H1 (cell line): Measurements from ENCODE around the gene GTPBP10. TPM values are rescaled to one million over a fixed set of nuclear protein-coding genes. Genes with fewer than 3 reads are reported as not detected.

Experiments
- CTCF ChIA-PET: fragments of 300-600 bp; sonication (Branson Sonifier 250); formaldehyde crosslinking; loops from one replicate; lab custom pipeline; 2021; ENCODE audit not compliant: partially characterized antibody; lab: Charles Lee
- POLR2A ChIA-PET: fragments of 300-600 bp; sonication (Branson Sonifier 250); formaldehyde crosslinking; loops from one replicate; lab custom pipeline; 2021; ENCODE audit warnings: inconsistent platforms; ENCODE audit not compliant: partially characterized antibody; lab: Charles Lee
- DNase-seq, 2 experiments: peaks; one replicate each; pipeline versions ENCODE4 v3.0.0 to v3.0.0-alpha.2; 2010 to 2022; ENCODE audit warnings: low spot score in 2 of 2, low read depth in 1 of 2, mixed read lengths in 1 of 2
- FAIRE-seq: peaks from 2 replicates; lab custom pipeline; 2011; peaks lifted over from hg19 to GRCh38; lab: Jason Lieb, UNC
- H2AFZ ChIP-seq: 2 replicates; pipeline ENCODE4 v1.8.1; 2012; ENCODE audit warnings: low read length, inconsistent platforms
- H2AK5ac ChIP-seq: 2 replicates; pipeline ENCODE4 v1.6.1; 2013; ENCODE audit warnings: low read depth, low read length
- H2BK120ac ChIP-seq: replicated peaks from 2 replicates; pipeline ENCODE3; 2013; ENCODE audit warnings: low read depth, low read length, inconsistent platforms
- H2BK12ac ChIP-seq: 2 replicates; pipeline ENCODE4 v1.6.1; 2013; ENCODE audit warnings: low read depth, low read length
- H2BK15ac ChIP-seq: 2 replicates; pipeline ENCODE4 v1.6.1; 2013; ENCODE audit warnings: low read length
- H2BK20ac ChIP-seq: 2 replicates; pipeline ENCODE4 v1.6.1; 2013; ENCODE audit warnings: low read length
- H2BK5ac ChIP-seq: 2 replicates; pipeline ENCODE4 v1.6.1; 2013; ENCODE audit warnings: low read depth, low read length
- H3K14ac ChIP-seq: 2 replicates; pipeline ENCODE4 v1.6.1; 2013; ENCODE audit warnings: inconsistent platforms; ENCODE audit not compliant: insufficient read length
- H3K18ac ChIP-seq: 2 replicates; pipeline ENCODE4 v1.6.1; 2013; ENCODE audit warnings: low read length; ENCODE audit errors: extremely low read depth
- H3K23ac ChIP-seq: 2 replicates; pipeline ENCODE4 v1.6.1; 2013; ENCODE audit warnings: inconsistent platforms; ENCODE audit not compliant: insufficient read length
- H3K23me2 ChIP-seq: 2 replicates; pipeline ENCODE4 v1.6.1; 2013; ENCODE audit warnings: low read depth, low read length
- H3K27ac ChIP-seq: 2 replicates; pipeline ENCODE4 v1.6.1; 2011; ENCODE audit warnings: low read depth, low read length, inconsistent platforms
- H3K27me3 ChIP-seq, 4 experiments: replicated peaks in 1 of 4; 1 replicate in 1 of 4; 2 replicates in 3 of 4; pipeline versions ENCODE4 v1.6.1 to v1.8.1; 2011 to 2013; ENCODE audit warnings: low read length in 3 of 4, mild to moderate bottlenecking in 3 of 4, inconsistent platforms in 2 of 4, mixed read lengths in 2 of 4, moderate library complexity in 1 of 4; ENCODE audit not compliant: control insufficient read depth in 3 of 4, insufficient read depth in 3 of 4; ENCODE audit errors: extremely low read depth in 1 of 4
- H3K36me3 ChIP-seq, 4 experiments: 2 replicates each; pipeline versions ENCODE4 v1.6.1 to v1.8.1; 2011 to 2013; ENCODE audit warnings: mild to moderate bottlenecking in 4 of 4, low read length in 3 of 4, moderate library complexity in 2 of 4, control low read depth in 1 of 4, inconsistent platforms in 1 of 4; ENCODE audit not compliant: insufficient read depth in 4 of 4, control insufficient read depth in 2 of 4
- H3K4ac ChIP-seq: replicated peaks from 2 replicates; pipeline ENCODE3; 2013; ENCODE audit warnings: low read length, low read depth, mixed read lengths, inconsistent platforms; ENCODE audit not compliant: insufficient read length
- H3K4me1 ChIP-seq, 4 experiments: replicated peaks in 1 of 4; 1 replicate in 1 of 4; 2 replicates in 3 of 4; pipeline versions ENCODE4 v1.6.1 to v1.8.1; 2011 to 2013; ENCODE audit warnings: low read length in 3 of 4, inconsistent platforms in 2 of 4, mixed read lengths in 1 of 4; ENCODE audit not compliant: insufficient read depth in 4 of 4, control insufficient read depth in 3 of 4
- H3K4me2 ChIP-seq, 2 experiments: 2 replicates each; pipeline versions ENCODE4 v1.6.1 to v1.8.1; 2011 to 2013; ENCODE audit warnings: low read depth in 2 of 2, low read length in 2 of 2, control low read depth in 1 of 2, inconsistent platforms in 1 of 2, mild to moderate bottlenecking in 1 of 2; ENCODE audit not compliant: insufficient read depth in 1 of 2
- H3K4me3 ChIP-seq, 4 experiments: fragments of 200-600, 300-600 bp in 1 of 4; sonication (generic), shearing (Covaris generic), sonication (Bioruptor Twin) in 1 of 4; 2 replicates each; pipeline versions ENCODE4 v1.5.1 to v1.8.1; 2011 to 2016; ENCODE audit warnings: low read length in 4 of 4, low read depth in 3 of 4, control low read depth in 2 of 4, inconsistent platforms in 2 of 4, mild to moderate bottlenecking in 2 of 4, mixed read lengths in 1 of 4, moderate library complexity in 1 of 4; ENCODE audit not compliant: insufficient read depth in 2 of 4; ENCODE audit errors: extremely low read depth in 1 of 4
- H3K56ac ChIP-seq: replicated peaks from 2 replicates; pipeline ENCODE3; 2013; ENCODE audit warnings: low read depth, mild to moderate bottlenecking, mixed read lengths, low read length, inconsistent platforms; ENCODE audit not compliant: insufficient read length
- H3K79me1 ChIP-seq: 2 replicates; pipeline ENCODE4 v1.6.1; 2013; ENCODE audit warnings: low read depth, low read length, control low read depth
- H3K79me2 ChIP-seq, 2 experiments: 2 replicates each; pipeline versions ENCODE4 v1.6.1 to v1.8.1; 2012 to 2013; ENCODE audit warnings: low read length in 2 of 2, mild to moderate bottlenecking in 2 of 2, inconsistent platforms in 1 of 2; ENCODE audit not compliant: insufficient read depth in 2 of 2, control insufficient read depth in 1 of 2
- H3K9ac ChIP-seq, 4 experiments: replicated peaks in 1 of 4; 1 replicate in 1 of 4; 2 replicates in 3 of 4; pipeline versions ENCODE4 v1.6.1 to v1.8.1; 2011 to 2013; ENCODE audit warnings: low read depth in 3 of 4, low read length in 3 of 4, control low read depth in 2 of 4, mild to moderate bottlenecking in 2 of 4, moderate library complexity in 2 of 4, inconsistent platforms in 1 of 4; ENCODE audit errors: extremely low read depth in 1 of 4
- H3K9me3 ChIP-seq, 2 experiments: 2 replicates each; pipeline versions ENCODE4 v1.6.1 to v1.8.1; 2012 to 2013; ENCODE audit warnings: mild to moderate bottlenecking in 2 of 2, moderate library complexity in 2 of 2, control low read depth in 1 of 2, inconsistent platforms in 1 of 2, low read depth in 1 of 2, low read length in 1 of 2, mixed read lengths in 1 of 2; ENCODE audit not compliant: insufficient read depth in 2 of 2
- H4K20me1 ChIP-seq, 2 experiments: replicated peaks in 1 of 2; 2 replicates each; pipeline versions ENCODE3 to v1.8.1; 2011 to 2013; ENCODE audit warnings: inconsistent platforms in 2 of 2, low read length in 2 of 2, mild to moderate bottlenecking in 1 of 2; ENCODE audit not compliant: insufficient read depth in 2 of 2, control insufficient read depth in 1 of 2
- H4K5ac ChIP-seq: 2 replicates; pipeline ENCODE4 v1.6.1; 2013; ENCODE audit warnings: low read length, low read depth, mixed read lengths, inconsistent platforms; ENCODE audit not compliant: insufficient read length
- H4K8ac ChIP-seq: 2 replicates; pipeline ENCODE4 v1.8.0; 2013; ENCODE audit warnings: mild to moderate bottlenecking, moderate library complexity, low read length, inconsistent platforms; ENCODE audit not compliant: insufficient read depth; ENCODE audit errors: extremely low read depth
- H4K91ac ChIP-seq: replicated peaks from 2 replicates; pipeline ENCODE3; 2013; ENCODE audit warnings: low read length, mixed read lengths, inconsistent platforms; ENCODE audit not compliant: insufficient read length
- ATF2 ChIP-seq: IDR thresholded peaks from 2 replicates; pipeline ENCODE4 v1.6.1; 2012; ENCODE audit warnings: low read length, inconsistent platforms
- CBX5 ChIP-seq: fragments of 300-800, 300-1000 bp; sonication (generic); IDR thresholded peaks from 2 replicates; pipeline ENCODE4 v1.7.1; 2016; ENCODE audit warnings: antibody characterized with exemption, low read length, low read depth
- CHD1 ChIP-seq: IDR thresholded peaks from 2 replicates; pipeline ENCODE4 v1.6.1; 2012; ENCODE audit warnings: low read depth, low read length, improper control_type of control experiment
- CHD2 ChIP-seq: IDR thresholded peaks from 2 replicates; pipeline ENCODE4 v1.6.1; 2012; ENCODE audit warnings: low read length, improper control_type of control experiment
- CREB1 ChIP-seq: IDR thresholded peaks from 2 replicates; pipeline ENCODE4 v1.6.1; 2012; ENCODE audit warnings: inconsistent platforms
- POLR2A ChIP-seq, 2 experiments: IDR thresholded peaks; 1 replicate in 1 of 2; 2 replicates in 1 of 2; pipeline ENCODE4 v1.6.1; 2011; ENCODE audit warnings: low read depth in 2 of 2, low read length in 2 of 2, mild to moderate bottlenecking in 2 of 2; ENCODE audit errors: control extremely low read depth in 1 of 2
- RBBP5 ChIP-seq: IDR thresholded peaks from 2 replicates; pipeline ENCODE4 v1.7.1; 2012; ENCODE audit warnings: low read depth, mild to moderate bottlenecking, inconsistent platforms, low read length, moderate library complexity, borderline replicate concordance
- RFX5 ChIP-seq: IDR thresholded peaks from 2 replicates; pipeline ENCODE4 v1.6.1; 2011; ENCODE audit warnings: low read depth, low read length, improper control_type of control experiment, borderline replicate concordance
- RXRA ChIP-seq: IDR thresholded peaks from 2 replicates; pipeline ENCODE4 v1.6.1; 2011; ENCODE audit warnings: low read depth, mild to moderate bottlenecking, low read length, moderate library complexity; ENCODE audit not compliant: insufficient read depth
- SIX5 ChIP-seq: IDR thresholded peaks from 2 replicates; pipeline ENCODE4 v1.6.1; 2011; ENCODE audit warnings: mild to moderate bottlenecking, low read depth, low read length
- SP2 ChIP-seq: IDR thresholded peaks from 2 replicates; pipeline ENCODE4 v1.6.1; 2012; ENCODE audit warnings: mild to moderate bottlenecking, low read length, inconsistent platforms
- TAF1 ChIP-seq: IDR thresholded peaks from 2 replicates; pipeline ENCODE4 v1.6.1; 2011; ENCODE audit warnings: mild to moderate bottlenecking, low read depth, low read length
- TAF7 ChIP-seq: optimal IDR thresholded peaks from 2 replicates; pipeline ENCODE3; 2011; ENCODE audit warnings: low read depth, mild to moderate bottlenecking, inconsistent platforms, low read length, moderate library complexity, borderline replicate concordance
- TBP ChIP-seq: IDR thresholded peaks from 2 replicates; pipeline ENCODE4 v1.6.1; 2011; ENCODE audit warnings: low read depth, low read length, improper control_type of control experiment
- TCF12 ChIP-seq: IDR thresholded peaks from 2 replicates; pipeline ENCODE4 v1.6.1; 2011; ENCODE audit warnings: low read depth, mild to moderate bottlenecking, low read length
- WGBS, 2 experiments: shearing (Covaris generic) in 1 of 2; methylation state at CpG; one replicate each; pipeline versions ENCODE4 v1.1.6 to v1.1.7; 2013 to 2015; ENCODE audit warnings: low lambda C conversion rate in 2 of 2, mixed read lengths in 2 of 2, inconsistent platforms in 1 of 2, low coverage in 1 of 2, missing lambda C conversion rate in 1 of 2; ENCODE audit not compliant: insufficient replicate concordance in 2 of 2, insufficient coverage in 1 of 2, insufficient read length in 1 of 2; ENCODE audit errors: extremely low coverage in 1 of 2, missing lambda C conversion rate in 1 of 2; 5-methylcytosine and 5-hydroxymethylcytosine counted together
- polyA plus RNA-seq, 7 experiments: library from polyadenylated mRNA; depleted of rRNA in 3 of 7; stranded (reverse) in 5 of 7; unstranded in 2 of 7; fragments of >200 nt in 5 of 7; fragments of 200-250 nt in 2 of 7; gene quantifications; 1 replicate in 5 of 7; 2 replicates in 1 of 7; 4 replicates in 1 of 7; pipeline versions ENCODE4 v1.2.1 to v1.2.3, GENCODE V29; 2011 to 2013; ENCODE audit warnings: missing spikeins in 2 of 7, mixed read lengths in 2 of 7
- total RNA-seq: library from RNA; stranded (reverse); fragmentation: NEBNext Ultra II Directional; extraction: Animal tissue kit (Norgen Biotek cat#: 25700); gene quantifications from 2 replicates; pipeline ENCODE4 v1.2.1, GENCODE V29; 2021

The GTPBP10 gene
- total and polyA plus RNA-seq, 2 of the 8 experiments (the other 6 are each of a cell fraction or from before 2014, with no cell fraction given) = 4.4 to 21.2 TPM

DNA sequence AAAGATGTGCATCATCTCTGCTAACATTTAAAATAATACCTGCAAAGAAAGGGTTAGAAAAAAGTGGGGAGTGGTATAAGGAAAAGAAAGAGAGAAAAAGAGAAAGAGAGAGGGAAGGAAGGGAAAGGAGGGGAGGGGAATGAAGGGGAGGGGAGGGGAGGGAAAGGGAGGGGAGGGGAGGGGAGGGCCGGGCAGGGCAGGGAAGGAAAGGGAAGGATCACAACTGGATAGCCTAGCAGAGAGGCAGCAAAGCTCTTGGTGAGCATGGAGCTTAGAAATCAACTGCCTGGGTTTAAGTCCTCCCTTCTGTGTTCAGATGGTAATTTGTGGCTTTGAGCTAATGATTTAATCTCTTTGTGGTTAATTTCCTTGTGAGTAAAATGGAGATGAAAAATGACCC, 20.0 kb upstream of the GTPBP10 start:
- Histone ChIP-seq H3K56ac (no peak overlapping the region), H3K23me2 (no peaks in the 10 kb centered on the region), H4K5ac (no peak overlapping the region), H3K18ac (no peak overlapping the region), H3K4me3 (no peak overlapping the region), H3K27ac (no peak overlapping the region), H4K91ac (no peak overlapping the region), H3K4me2 (no peak overlapping the region), H3K27me3 (peaks cover 7 to 15% (median 9%) of the 10 kb centered on the region in 4 experiments), H4K8ac (no peak overlapping the region), H2BK120ac (no peak overlapping the region), H2BK15ac (no peak overlapping the region), H3K14ac (no peak overlapping the region), H3K79me1 (no peaks in the 10 kb centered on the region), H4K20me1 (no peaks in the 10 kb centered on the region), H2AK5ac (no peak overlapping the region), H2AFZ (no peak overlapping the region), H3K36me3 (no peaks in the 10 kb centered on the region), H3K23ac (no peak overlapping the region), H2BK20ac (no peak overlapping the region), H3K9me3 (no peaks in the 10 kb centered on the region), H3K4ac (no peak overlapping the region), H2BK12ac (no peak overlapping the region), H3K4me1 (no peaks in the 10 kb centered on the region), H2BK5ac (no peak overlapping the region), H3K9ac (no peak overlapping the region), H3K79me2 (no peaks in the 10 kb centered on the region)
- DNase-seq = no peak
- ChIA-PET POLR2A (no interaction called here), CTCF (interaction anchor here (1.0 to 2.1 kb wide), 3 partner anchors 14 to 23 kb away, joined by 3 to 8 read pairs (median 4); no protein-coding TSS in a partner anchor)
- no peak for FAIRE-seq
- no CpG with 5 or more reads among the region's 1 CpG for WGBS, 2 experiments
- no peak for TF ChIP-seq CBX5
- no peak for TF ChIP-seq RXRA
- no peak for TF ChIP-seq ATF2
- TF ChIP-seq TBP = no peak
- TF ChIP-seq CREB1 = no peak
- no peak for TF ChIP-seq SP2
- no peak for TF ChIP-seq TCF12
- no peak for TF ChIP-seq RBBP5
- no peak for TF ChIP-seq SIX5
- no peak for TF ChIP-seq CHD2
- no peak for TF ChIP-seq CHD1
- no peak for TF ChIP-seq TAF1
- TF ChIP-seq RFX5 = no peak
- TF ChIP-seq POLR2A (IDR thresholded peaks at IDR 0.05; ENCODE audit: control extremely low read depth in 1 of 2, low read depth in 2 of 2, low read length in 2 of 2) = no peak
- no peak for TF ChIP-seq TAF7
